CD4-positive, alpha-beta memory T cell (primary cell): ENCODE results near the gene PDPR. TPM values are rescaled to one million over a fixed set of nuclear protein-coding genes. Genes with fewer than 3 reads are reported as not detected.

Experiments used
- CTCF ChIA-PET: fragments of 350-600 bp; sonication (Branson Sonifier 250); formaldehyde crosslinking; loops from one replicate; lab custom pipeline; 2021; ENCODE audit warnings: inconsistent platforms; ENCODE audit not compliant: partially characterized antibody; lab: Charles Lee
- POLR2A ChIA-PET: fragments of 350-600 bp; sonication (Branson Sonifier 250); formaldehyde crosslinking; loops from one replicate; lab custom pipeline; 2021; ENCODE audit not compliant: partially characterized antibody; lab: Charles Lee
- DNase-seq, 5 donors: peaks; one replicate each; pipeline versions ENCODE4 v3.0.0 to v3.0.0-alpha.2; 2020 to 2022; ENCODE audit warnings: mixed read lengths in 1 of 5
- H3K27ac ChIP-seq: one replicate; pipeline ENCODE4 v1.7.0; 2013; ENCODE audit warnings: low read depth, low read length
- H3K27me3 ChIP-seq: 2 replicates; pipeline ENCODE4 v1.7.0; 2013; ENCODE audit warnings: mild to moderate bottlenecking, low read length, moderate library complexity; ENCODE audit not compliant: insufficient read depth
- H3K36me3 ChIP-seq: 2 replicates; pipeline ENCODE4 v1.7.0; 2013; ENCODE audit warnings: mild to moderate bottlenecking, low read length, moderate library complexity; ENCODE audit not compliant: insufficient read depth
- H3K4me1 ChIP-seq: 2 replicates; pipeline ENCODE4 v1.7.0; 2013; ENCODE audit warnings: mild to moderate bottlenecking, low read length, moderate library complexity; ENCODE audit not compliant: insufficient read depth
- H3K4me3 ChIP-seq, 2 donors: one replicate each; pipeline ENCODE4 v1.7.0; 2013; ENCODE audit warnings: low read length in 2 of 2, mild to moderate bottlenecking in 1 of 2
- H3K9me3 ChIP-seq, 2 donors: one replicate each; pipeline ENCODE4 v1.7.0; 2013; ENCODE audit warnings: low read length in 2 of 2, control low read depth in 1 of 2; ENCODE audit not compliant: control insufficient read depth in 1 of 2
- H3K27ac Mint-ChIP-seq, 7 donors: one replicate each; pipeline ENCODE4 v1.8.0; 2020 to 2021; ENCODE audit warnings: mixed read lengths in 7 of 7, mild to moderate bottlenecking in 6 of 7, inconsistent platforms in 3 of 7, moderate library complexity in 3 of 7
- H3K27me3 Mint-ChIP-seq, 2 donors: one replicate each; pipeline ENCODE4 v1.8.0; 2020 to 2021; ENCODE audit warnings: mixed read lengths in 2 of 2
- H3K36me3 Mint-ChIP-seq, 2 donors: one replicate each; pipeline ENCODE4 v1.8.0; 2020 to 2021; ENCODE audit warnings: mixed read lengths in 2 of 2, inconsistent platforms in 1 of 2, mild to moderate bottlenecking in 1 of 2
- H3K4me1 Mint-ChIP-seq, 4 donors: one replicate each; pipeline ENCODE4 v1.8.0; 2020 to 2021; ENCODE audit warnings: mixed read lengths in 4 of 4, mild to moderate bottlenecking in 1 of 4
- H3K4me3 Mint-ChIP-seq, 8 donors: one replicate each; pipeline ENCODE4 v1.8.0; 2020 to 2021; ENCODE audit warnings: mixed read lengths in 8 of 8, mild to moderate bottlenecking in 7 of 8, moderate library complexity in 6 of 8, inconsistent platforms in 3 of 8
- H3K9me3 Mint-ChIP-seq, 8 donors: one replicate each; pipeline ENCODE4 v1.8.0; 2020 to 2021; ENCODE audit warnings: mixed read lengths in 8 of 8, mild to moderate bottlenecking in 5 of 8, inconsistent platforms in 3 of 8, moderate library complexity in 1 of 8
- intact Hi-C: fragments of 100-400 bp; cut with micrococcal nuclease; formaldehyde crosslinking; loops from one replicate; pipeline ENCODE4 v1.15.1; 2023
- polyA plus RNA-seq, 2 donors: library from polyadenylated mRNA; unstranded; fragments of 300-500 nt; fragmentation: Illumina TruSeq; gene quantifications; one replicate each; pipeline ENCODE4 v1.2.3, GENCODE V29; 2021
- total RNA-seq, 2 experiments: library from RNA; stranded (reverse); gene quantifications; one replicate each; pipeline ENCODE4 v1.2.3, GENCODE V29; 2021

The PDPR gene
- total and polyA plus RNA-seq, 4 experiments from 2014 or later: 4.4 to 37.0 (median 23.8) TPM

GRCh38 chr16:70157477-70158260 lies 43.5 kb downstream of the PDPR start:
- Mint-ChIP-seq H3K4me3 (no peak overlapping the region), H3K27me3 (no peaks in the 10 kb centered on the region), H3K4me1 (no peaks in the 10 kb centered on the region), H3K27ac (peak overlapping the region in 3 of 7 donors; percentile 3 to 58 (median 25)), H3K36me3 (peaks cover 18 to 22% of the 10 kb centered on the region in 2 donors), H3K9me3 (no peaks in the 10 kb centered on the region)
- H3K27ac ChIP-seq: no peak overlapping the region
- H3K4me3 ChIP-seq: no peak overlapping the region
- ChIA-PET POLR2A (no interaction called here), CTCF (no interaction called here)
- no peaks in the 10 kb centered on the region for H3K27me3 ChIP-seq
- DNase-seq: no peak
- no peaks in the 10 kb centered on the region for H3K9me3 ChIP-seq
- no peaks in the 10 kb centered on the region for H3K4me1 ChIP-seq
- peaks cover 71% of the 10 kb centered on the region for H3K36me3 ChIP-seq
- intact Hi-C loops: no loop called here

GRCh38 chr16:70158261-70158939 lies 44.3 kb downstream of the PDPR start:
- DNase-seq: no peak
- H3K4me1 Mint-ChIP-seq: no peaks in the 10 kb centered on the region
- Histone ChIP-seq H3K27ac (no peak overlapping the region), H3K9me3 (no peaks in the 10 kb centered on the region), H3K4me3 (no peak overlapping the region), H3K36me3 (peaks cover 64% of the 10 kb centered on the region), H3K27me3 (no peaks in the 10 kb centered on the region), H3K4me1 (no peaks in the 10 kb centered on the region)
- CTCF ChIA-PET: no interaction called here
- no peaks in the 10 kb centered on the region for H3K27me3 Mint-ChIP-seq
- H3K36me3 Mint-ChIP-seq: peaks cover 11 to 15% of the 10 kb centered on the region in 2 donors
- no peaks in the 10 kb centered on the region for H3K9me3 Mint-ChIP-seq
- POLR2A ChIA-PET: no interaction called here
- H3K27ac Mint-ChIP-seq: no peak overlapping the region
- no peak overlapping the region for H3K4me3 Mint-ChIP-seq
- intact Hi-C loops: no loop called here

GRCh38 chr16:70159355-70160348 lies 45.5 kb downstream of the PDPR start:
- no peak overlapping the region for H3K27ac Mint-ChIP-seq
- H3K36me3 ChIP-seq: peaks cover 61% of the 10 kb centered on the region
- peaks cover 0 to 9% of the 10 kb centered on the region in 2 donors for H3K36me3 Mint-ChIP-seq
- H3K4me1 ChIP-seq: no peaks in the 10 kb centered on the region
- no peak overlapping the region for H3K4me3 ChIP-seq
- no peaks in the 10 kb centered on the region for H3K27me3 Mint-ChIP-seq
- intact Hi-C loops: loop anchor here (10.0 kb wide), 1 partner anchor 495 kb away; no protein-coding TSS in a partner anchor
- no peaks in the 10 kb centered on the region for H3K9me3 ChIP-seq
- ChIA-PET POLR2A (no interaction called here), CTCF (no interaction called here)
- H3K4me3 Mint-ChIP-seq: no peak overlapping the region
- no peak for DNase-seq
- H3K9me3 Mint-ChIP-seq: no peaks in the 10 kb centered on the region
- no peaks in the 10 kb centered on the region for H3K27me3 ChIP-seq
- no peak overlapping the region for H3K27ac ChIP-seq
- no peaks in the 10 kb centered on the region for H3K4me1 Mint-ChIP-seq

GRCh38 chr16:70160388-70160787 lies 46.3 kb downstream of the PDPR start:
- Mint-ChIP-seq H3K4me1 (peaks cover 3 to 5% (median 4%) of the 10 kb centered on the region in 4 donors), H3K36me3 (peaks cover 2 to 9% of the 10 kb centered on the region in 2 donors), H3K4me3 (no peak overlapping the region), H3K27ac (no peak overlapping the region), H3K27me3 (no peaks in the 10 kb centered on the region), H3K9me3 (no peaks in the 10 kb centered on the region)
- intact Hi-C loops: loop anchor here (10.0 kb wide), 1 partner anchor 494 kb away; no protein-coding TSS in a partner anchor
- no peaks in the 10 kb centered on the region for H3K4me1 ChIP-seq
- CTCF ChIA-PET: interaction anchor here (0.8 kb wide), 1 partner anchor 11 kb away, joined by 3 read pairs; no protein-coding TSS in a partner anchor
- H3K27ac ChIP-seq: no peak overlapping the region
- POLR2A ChIA-PET: no interaction called here
- H3K4me3 ChIP-seq: no peak overlapping the region
- H3K36me3 ChIP-seq: peaks cover 61% of the 10 kb centered on the region
- DNase-seq: no peak
- no peaks in the 10 kb centered on the region for H3K9me3 ChIP-seq
- H3K27me3 ChIP-seq: no peaks in the 10 kb centered on the region

- no peaks in the 10 kb centered on the region for H3K4me1 ChIP-seq
- CTCF ChIA-PET: interaction anchor here (0.8 kb wide), 1 partner anchor 11 kb away, joined by 3 read pairs; no protein-coding TSS in a partner anchor
- no peaks in the 10 kb centered on the region for H3K27me3 ChIP-seq
- Mint-ChIP-seq H3K27ac (no peak overlapping the region), H3K36me3 (peaks cover 2 to 9% of the 10 kb centered on the region in 2 donors), H3K4me1 (peaks cover 3 to 5% (median 4%) of the 10 kb centered on the region in 4 donors), H3K27me3 (no peaks in the 10 kb centered on the region), H3K4me3 (no peak overlapping the region), H3K9me3 (no peaks in the 10 kb centered on the region)
- no peak for DNase-seq
- H3K36me3 ChIP-seq: peaks cover 61% of the 10 kb centered on the region
- POLR2A ChIA-PET: no interaction called here
- no peak overlapping the region for H3K4me3 ChIP-seq
- H3K9me3 ChIP-seq: no peaks in the 10 kb centered on the region
- no peak overlapping the region for H3K27ac ChIP-seq
- intact Hi-C loops: loop anchor here (10.0 kb wide), 1 partner anchor 494 kb away; no protein-coding TSS in a partner anchor
Measured at GRCh38 chr16:70160821-70161220, 46.7 kb downstream of the PDPR start.

- Mint-ChIP-seq H3K36me3 (peaks cover 2 to 9% of the 10 kb centered on the region in 2 donors), H3K4me3 (no peak overlapping the region), H3K27ac (peak overlapping the region in 4 of 7 donors; percentile 2 to 88 (median 44)), H3K27me3 (no peaks in the 10 kb centered on the region), H3K4me1 (peaks cover 3 to 5% (median 4%) of the 10 kb centered on the region in 4 donors), H3K9me3 (no peaks in the 10 kb centered on the region)
- H3K36me3 ChIP-seq: peaks cover 56% of the 10 kb centered on the region
- no peaks in the 10 kb centered on the region for H3K9me3 ChIP-seq
- POLR2A ChIA-PET: no interaction called here
- no peak for DNase-seq
- no peak overlapping the region for H3K27ac ChIP-seq
- no peaks in the 10 kb centered on the region for H3K27me3 ChIP-seq
- intact Hi-C loops: loop anchor here (10.0 kb wide), 1 partner anchor 493 kb away; no protein-coding TSS in a partner anchor
- no peaks in the 10 kb centered on the region for H3K4me1 ChIP-seq
- H3K4me3 ChIP-seq: no peak overlapping the region
- CTCF ChIA-PET: interaction anchor here (0.8 kb wide), 1 partner anchor 12 kb away, joined by 3 read pairs; no protein-coding TSS in a partner anchor
Measured at GRCh38 chr16:70161350-70161749, 47.2 kb downstream of the PDPR start.
